ENCODE data around the gene LMAN1L. TPM values are rescaled to one million over a fixed set of nuclear protein-coding genes. Genes with fewer than 3 reads are reported as not detected.

LMAN1L gene
- total RNA-seq, 1 experiment from 2014 or later, result not detected

GRCh38 chr15:74858369-74858740 is 45.7 kb downstream of the LMAN1L start:
- no peak for DNase-seq (ENCODE audit: low read depth, low spot score)
- in situ Hi-C loops (cut with HindIII; ENCODE audit: low pct_unique_long_range_greater_than_20kb, low sequenced_read_pairs), result no loop called here

GRCh38 chr15:74863239-74864056 is 50.8 kb downstream of the LMAN1L start:
- no peak for DNase-seq (ENCODE audit: low read depth, low spot score)
- in situ Hi-C loops (cut with HindIII; ENCODE audit: low pct_unique_long_range_greater_than_20kb, low sequenced_read_pairs), result no loop called here

GRCh38 chr15:74864296-74864695 is 51.7 kb downstream of the LMAN1L start:
- in situ Hi-C loops (cut with HindIII; ENCODE audit: low pct_unique_long_range_greater_than_20kb, low sequenced_read_pairs), result no loop called here
- no peak for DNase-seq (ENCODE audit: low read depth, low spot score)

- DNase-seq (ENCODE audit: low read depth, low spot score), result no peak
- in situ Hi-C loops (cut with HindIII; ENCODE audit: low pct_unique_long_range_greater_than_20kb, low sequenced_read_pairs), result no loop called here
Observed at GRCh38 chr15:74865316-74865715, 52.7 kb downstream of the LMAN1L start.

- in situ Hi-C loops (cut with HindIII; ENCODE audit: low pct_unique_long_range_greater_than_20kb, low sequenced_read_pairs), result no loop called here
- peak; percentile 53 for DNase-seq (ENCODE audit: low read depth, low spot score)
Observed at GRCh38 chr15:74866090-74866489, 53.5 kb downstream of the LMAN1L start.

- in situ Hi-C loops (cut with HindIII; ENCODE audit: low pct_unique_long_range_greater_than_20kb, low sequenced_read_pairs), result no loop called here
- DNase-seq (ENCODE audit: low read depth, low spot score), result no peak
Observed at GRCh38 chr15:74867466-74868038, 54.9 kb downstream of the LMAN1L start.

GRCh38 chr15:74868059-74868458 is 55.4 kb downstream of the LMAN1L start:
- in situ Hi-C loops (cut with HindIII; ENCODE audit: low pct_unique_long_range_greater_than_20kb, low sequenced_read_pairs), result no loop called here
- DNase-seq (ENCODE audit: low read depth, low spot score), result no peak

GRCh38 chr15:74869372-74869725 is 56.7 kb downstream of the LMAN1L start:
- DNase-seq (ENCODE audit: low read depth, low spot score), result no peak
- in situ Hi-C loops (cut with HindIII; ENCODE audit: low pct_unique_long_range_greater_than_20kb, low sequenced_read_pairs), result no loop called here

- in situ Hi-C loops (cut with HindIII; ENCODE audit: low pct_unique_long_range_greater_than_20kb, low sequenced_read_pairs), result no loop called here
- DNase-seq (ENCODE audit: low read depth, low spot score), result no peak
Observed at GRCh38 chr15:74869726-74870407, 57.2 kb downstream of the LMAN1L start.

- in situ Hi-C loops (cut with HindIII; ENCODE audit: low pct_unique_long_range_greater_than_20kb, low sequenced_read_pairs), result no loop called here
- DNase-seq (ENCODE audit: low read depth, low spot score), result no peak
Observed at GRCh38 chr15:74870436-74871215, 58.0 kb downstream of the LMAN1L start.

- in situ Hi-C loops (cut with HindIII; ENCODE audit: low pct_unique_long_range_greater_than_20kb, low sequenced_read_pairs), result no loop called here
- no peak for DNase-seq (ENCODE audit: low read depth, low spot score)
Observed at GRCh38 chr15:74872702-74873035, 60.0 kb downstream of the LMAN1L start.

- DNase-seq (ENCODE audit: low read depth, low spot score), result peak; percentile 96
- in situ Hi-C loops (cut with HindIII; ENCODE audit: low pct_unique_long_range_greater_than_20kb, low sequenced_read_pairs), result no loop called here
Observed at GRCh38 chr15:74873036-74873755, 60.6 kb downstream of the LMAN1L start, which contains the start of gene SCAMP2. TSS of gene SCAMP2 (minus strand) at chr15:74873365. CDS start at chr15:74873255, 110 bp downstream.

- DNase-seq (ENCODE audit: low read depth, low spot score), result peak; percentile 26
- in situ Hi-C loops (cut with HindIII; ENCODE audit: low pct_unique_long_range_greater_than_20kb, low sequenced_read_pairs), result no loop called here
Observed at GRCh38 chr15:74873756-74874424, 61.3 kb downstream of the LMAN1L start.

Small RNA genes lying within 50 kb of the gene (small RNA-seq; reads per million reads assigned to genes)
- gene CPLX3, result 0 reads per million in 2 experiments
- gene MIR4513, result 0 reads per million in 2 experiments
- gene MIR6882, result 0 to 0.19 reads per million in 2 experiments

Other genes with a start within 250 kb of the LMAN1L start
- gene CLK3, start 197.0 kb upstream of the LMAN1L start, total RNA-seq (2014; rRNA removed; shearing (Covaris generic)), result 44.4 and 53.2 TPM in 2 replicates
- 6.8 and 10.2 TPM in 2 replicates for gene EDC3, start 116.8 kb upstream of the LMAN1L start, total RNA-seq (2014; rRNA removed; shearing (Covaris generic))
- 2.7 and 5.7 TPM in 2 replicates for gene CYP1A1, start 87.3 kb upstream of the LMAN1L start, total RNA-seq (2014; rRNA removed; shearing (Covaris generic))
- not detected in 2 replicates for gene CYP1A2, start 64.0 kb upstream of the LMAN1L start, total RNA-seq (2014; rRNA removed; shearing (Covaris generic))
- gene CSK, start 30.8 kb upstream of the LMAN1L start, total RNA-seq (2014; rRNA removed; shearing (Covaris generic)), result 20.7 and 21.5 TPM in 2 replicates
- not detected in 2 replicates for gene CPLX3, start 13.8 kb downstream of the LMAN1L start, total RNA-seq (2014; rRNA removed; shearing (Covaris generic))
- gene ULK3, start 30.3 kb downstream of the LMAN1L start, total RNA-seq (2014; rRNA removed; shearing (Covaris generic)), result 47.2 and 47.6 TPM in 2 replicates
- 14.2 and 24.4 TPM in 2 replicates for gene SCAMP2, start 60.5 kb downstream of the LMAN1L start, total RNA-seq (2014; rRNA removed; shearing (Covaris generic))
- 70.2 and 93.5 TPM in 2 replicates for gene MPI, start 77.2 kb downstream of the LMAN1L start, total RNA-seq (2014; rRNA removed; shearing (Covaris generic))
- 38.4 and 41.2 TPM in 2 replicates for gene FAM219B, start 94.0 kb downstream of the LMAN1L start, total RNA-seq (2014; rRNA removed; shearing (Covaris generic))
- gene COX5A, start 125.2 kb downstream of the LMAN1L start, total RNA-seq (2014; rRNA removed; shearing (Covaris generic)), result 124 and 133 TPM in 2 replicates
- 1.4 and 1.9 TPM in 2 replicates for gene RPP25, start 143.9 kb downstream of the LMAN1L start, total RNA-seq (2014; rRNA removed; shearing (Covaris generic))
- 3.4 and 5.4 TPM in 2 replicates for gene SCAMP5, start 182.7 kb downstream of the LMAN1L start, total RNA-seq (2014; rRNA removed; shearing (Covaris generic))
- 12.0 and 12.1 TPM in 2 replicates for gene PPCDC, start 210.8 kb downstream of the LMAN1L start, total RNA-seq (2014; rRNA removed; shearing (Covaris generic))

Measured in SK-MEL-5 (cell line).